GM21447 (cell line): Measurements from ENCODE around the gene ISM1.

Source experiments
- ATAC-seq: cut with Tn5 transposase; IDR thresholded peaks from one replicate; pipeline ENCODE4 v1.9.1; 2021; ENCODE audit not compliant: unreplicated experiment

Gene ISM1

DNA sequence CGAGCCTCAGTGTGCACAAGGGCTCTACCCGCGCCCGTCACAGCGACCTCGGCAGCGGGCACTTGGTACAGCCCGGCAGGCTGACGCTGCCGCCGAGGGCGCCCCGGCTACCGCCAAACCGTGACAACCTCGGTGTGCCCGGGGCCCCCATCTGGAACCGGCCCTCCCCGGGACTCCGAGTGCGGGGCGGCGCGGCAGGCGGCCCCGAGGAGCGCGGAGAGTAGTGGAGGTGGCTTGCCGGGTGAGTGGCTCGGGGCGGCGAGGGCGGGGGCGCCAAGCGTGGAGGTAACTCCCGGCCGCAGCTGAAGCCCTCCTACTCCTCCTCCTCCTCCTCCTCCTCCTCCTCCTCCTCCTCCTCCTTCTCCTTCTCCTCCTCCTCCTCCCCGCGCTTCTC lies at the start of gene ISM1:
Gene ISM1 (plus strand): TSS at position 371 of the 394 bp plus-strand sequence. CDS start 503 bp downstream, outside the sequence.
- no peak for ATAC-seq

DNA sequence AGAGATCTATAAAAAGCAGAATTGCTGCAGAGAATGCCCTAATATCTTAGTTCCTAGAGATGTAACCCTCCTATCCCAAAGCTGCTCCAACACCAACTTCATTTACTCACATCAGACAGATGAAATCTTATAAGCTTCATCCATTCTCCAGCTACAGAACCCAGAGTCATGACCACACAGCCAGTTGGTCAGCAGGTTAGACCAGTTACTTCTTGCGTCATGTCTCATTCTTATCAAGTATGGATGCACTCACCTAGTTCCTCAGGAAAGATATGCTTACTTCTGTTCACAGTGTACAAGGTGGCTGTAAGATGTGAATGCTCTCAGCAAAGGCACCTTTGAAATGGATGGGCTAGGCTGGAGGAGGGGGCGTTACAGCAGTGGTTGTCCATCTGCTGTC lies 47.9 kb upstream of the ISM1 start:
- no peak for ATAC-seq

DNA sequence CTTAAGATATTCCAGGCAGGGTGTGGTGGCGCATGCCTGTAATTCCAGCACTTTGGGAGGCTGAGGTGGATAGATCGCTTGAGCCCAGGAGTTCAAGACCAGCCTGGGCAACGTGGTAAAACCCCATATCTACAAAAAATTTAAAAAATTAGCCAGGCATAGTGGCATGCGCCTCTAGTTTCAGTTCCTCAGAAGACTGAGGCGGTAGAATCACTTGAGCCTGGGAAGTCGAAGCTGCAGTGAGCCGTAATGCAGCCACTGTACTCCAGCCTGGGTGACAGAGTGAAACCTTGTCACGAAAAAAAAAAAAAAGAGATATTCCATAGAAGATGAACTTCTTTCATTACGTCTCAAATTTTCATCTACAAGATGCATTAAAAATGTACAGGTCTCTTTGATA lies 46.7 kb upstream of the ISM1 start:
- no peak for ATAC-seq

DNA sequence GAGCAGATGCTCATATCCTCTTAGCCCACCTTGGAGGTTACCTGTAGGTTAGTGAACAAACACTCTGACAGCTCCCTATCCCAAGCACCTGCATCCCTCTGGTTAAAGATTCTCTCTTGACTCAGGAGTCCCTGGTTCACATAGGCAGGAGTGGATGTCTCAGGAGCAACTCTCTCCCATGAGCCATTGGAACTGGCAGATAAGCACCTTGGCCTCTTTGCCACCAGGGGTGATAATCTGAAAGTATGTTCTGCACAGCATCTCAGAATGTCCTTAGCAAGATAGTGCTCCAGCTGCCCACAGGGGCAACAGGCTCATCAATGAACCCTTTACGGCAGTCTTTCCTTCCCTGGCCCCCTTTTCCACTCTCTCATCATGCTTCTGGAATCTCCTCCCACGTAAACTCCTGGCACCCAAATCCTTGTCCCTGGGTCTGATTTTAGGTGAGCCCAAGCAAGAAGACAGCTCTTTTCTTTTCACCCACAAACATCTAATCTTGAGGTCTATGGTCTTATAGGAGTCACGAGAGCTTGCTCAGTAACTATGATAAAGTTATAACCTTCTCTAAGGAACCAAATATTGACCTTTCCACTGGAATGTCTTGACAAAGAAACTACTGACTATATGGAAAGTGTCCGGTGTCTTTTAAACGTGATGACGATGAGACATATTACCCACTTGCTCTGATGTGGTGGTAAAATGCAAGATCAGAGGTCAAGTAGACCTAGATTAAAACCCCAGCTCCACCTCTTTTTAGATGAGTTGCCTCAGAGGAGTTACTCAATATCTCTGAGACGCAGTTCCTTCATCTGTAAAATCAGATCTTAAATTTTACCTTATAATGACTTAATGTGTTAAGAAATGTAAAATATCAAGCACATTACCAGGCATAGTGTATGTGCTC lies 39.8 kb upstream of the ISM1 start:
- no peak for ATAC-seq

DNA sequence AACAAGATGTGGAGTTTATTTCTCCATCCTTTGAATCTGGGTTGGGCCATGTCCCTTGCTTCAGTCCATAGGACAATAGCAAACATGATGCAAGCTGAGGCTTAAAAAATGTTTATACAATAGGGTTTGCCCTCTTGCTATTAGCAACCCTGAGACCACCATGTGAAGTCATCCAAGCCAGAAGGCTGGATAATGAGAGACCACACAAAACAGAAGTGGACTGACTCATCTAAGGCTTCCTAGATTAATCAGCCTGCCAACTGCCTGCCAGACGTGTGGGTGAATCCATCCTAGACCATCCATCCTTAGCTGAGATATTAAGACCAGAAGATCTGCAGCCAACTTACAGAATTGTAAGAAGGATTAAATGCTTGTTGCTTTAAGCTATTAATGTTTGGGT lies 38.1 kb upstream of the ISM1 start:
- ATAC-seq: no peak

DNA sequence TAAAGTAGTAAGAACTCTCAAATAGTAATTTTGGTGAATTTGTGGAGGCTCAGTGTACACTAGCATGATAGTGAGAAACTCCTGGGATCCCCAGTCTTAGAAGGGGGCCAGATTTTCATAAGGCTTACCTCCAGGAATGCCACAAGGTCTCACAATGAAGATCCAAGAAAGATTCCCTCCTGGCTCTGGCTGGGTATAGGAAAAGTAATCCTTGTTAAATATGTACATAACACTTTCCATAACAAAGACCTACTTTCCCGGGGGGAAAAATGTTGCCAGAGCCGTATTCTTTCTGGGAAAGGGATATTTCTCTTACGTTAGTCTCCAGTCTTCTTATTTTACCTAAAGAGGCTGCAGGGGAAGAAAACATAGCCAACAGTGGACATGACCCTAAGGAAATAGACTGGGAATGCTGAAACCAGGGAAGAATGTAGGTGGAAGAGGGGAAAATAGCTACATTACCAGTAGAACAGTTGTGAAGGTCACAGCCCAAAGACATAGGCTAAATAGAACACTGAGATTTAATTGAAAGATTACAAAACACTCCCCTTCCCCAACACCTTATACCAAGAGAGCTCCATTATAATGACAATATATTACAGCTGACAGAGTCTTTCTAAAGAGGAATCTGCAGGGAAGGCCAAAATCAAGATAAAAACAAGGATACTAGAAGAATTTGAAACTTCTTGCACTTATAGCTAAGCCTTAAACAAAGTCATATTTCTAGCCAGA lies 34.9 kb upstream of the ISM1 start:
- no peak for ATAC-seq

DNA sequence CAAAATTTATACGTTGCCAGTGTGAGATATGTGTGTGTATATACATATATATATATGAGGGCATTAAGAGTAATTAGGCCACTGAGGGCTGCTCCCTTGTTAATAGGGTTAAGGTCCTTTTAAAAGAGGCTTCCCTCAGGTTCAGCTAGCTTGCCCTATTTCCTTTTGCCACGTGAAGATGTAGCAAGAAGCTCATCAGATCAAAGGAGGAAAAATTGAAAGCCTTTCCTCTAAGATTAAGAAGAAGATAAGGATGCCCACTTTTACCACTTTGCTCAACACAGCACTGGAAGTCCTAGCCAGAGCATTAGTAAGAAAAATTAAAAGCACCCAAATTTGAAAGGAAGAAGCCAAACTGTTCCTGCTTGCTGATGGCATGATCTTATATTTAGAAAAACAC lies 33.2 kb upstream of the ISM1 start:
- ATAC-seq: no peak

DNA sequence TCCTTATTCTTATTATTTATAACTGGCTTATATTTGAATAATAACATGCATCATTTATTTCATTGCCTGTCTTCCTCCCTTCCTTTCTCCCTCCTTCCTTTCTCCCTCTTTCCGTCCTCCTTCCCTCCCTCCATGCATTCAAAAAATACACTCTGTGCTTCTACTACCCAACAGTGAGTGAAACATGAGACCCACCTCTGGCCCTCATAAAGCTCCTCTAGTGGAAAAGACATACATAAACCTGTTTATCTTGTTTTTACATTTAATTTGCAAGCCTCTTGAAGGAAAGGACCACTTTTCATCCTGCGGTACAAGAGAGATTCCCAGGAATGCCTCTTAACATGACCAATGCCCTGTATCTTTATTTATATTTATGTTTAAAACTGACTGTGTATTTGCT lies 21.8 kb upstream of the ISM1 start:
- no peak for ATAC-seq

DNA sequence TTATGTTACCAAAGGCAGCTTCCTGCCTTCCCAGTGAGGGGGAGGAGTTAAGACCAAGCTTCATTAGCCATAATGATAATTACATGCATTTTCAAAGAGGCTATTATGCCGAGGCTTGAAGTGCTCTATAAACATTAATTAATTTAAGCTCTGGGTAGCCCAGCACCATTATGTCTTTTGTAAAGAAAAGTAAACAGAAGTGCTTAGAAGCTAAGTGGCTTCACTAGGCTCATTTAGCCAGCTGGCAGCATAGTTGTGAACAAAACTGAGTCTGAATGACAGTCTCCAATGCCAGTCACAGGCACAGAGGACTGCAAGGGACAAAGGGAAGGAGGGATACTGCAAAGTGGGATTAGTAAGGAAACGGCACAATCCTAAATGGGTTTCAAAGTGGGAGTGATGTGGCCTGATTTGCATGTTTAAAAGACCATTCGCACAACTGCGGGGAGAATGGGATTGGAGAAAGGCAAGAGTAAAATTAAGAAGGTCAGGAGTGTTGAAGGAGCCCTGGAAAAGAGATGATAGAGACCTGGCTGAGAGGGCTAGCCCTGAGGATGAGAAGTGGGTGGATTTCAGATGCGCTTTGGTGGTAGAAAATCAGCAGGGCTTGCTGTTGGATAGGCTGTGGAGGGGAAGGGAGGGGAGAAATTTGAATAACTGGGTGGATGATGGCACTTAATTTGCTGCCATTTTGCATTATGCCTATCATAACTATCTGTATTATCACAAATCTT lies 20.1 kb upstream of the ISM1 start:
- ATAC-seq: no peak

DNA sequence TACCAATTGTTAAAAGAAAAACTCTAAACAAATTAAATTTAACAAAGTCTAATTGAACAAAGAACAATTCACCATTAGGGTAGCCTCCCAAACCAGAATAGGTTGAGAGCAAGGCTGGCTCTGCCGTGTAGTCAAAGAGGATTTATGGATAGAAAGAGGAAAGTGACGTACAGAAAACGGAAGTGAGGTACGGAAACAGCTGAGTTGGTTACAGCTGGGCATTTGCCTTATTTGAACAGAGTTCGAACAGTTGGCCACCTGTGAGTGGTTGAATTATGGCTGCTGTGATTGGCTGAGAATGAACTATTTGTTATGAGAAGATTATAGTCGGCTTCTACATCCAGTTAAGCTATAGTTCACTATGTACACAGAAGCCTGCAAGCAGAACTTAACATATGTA lies 18.5 kb upstream of the ISM1 start:
- ATAC-seq: no peak

DNA sequence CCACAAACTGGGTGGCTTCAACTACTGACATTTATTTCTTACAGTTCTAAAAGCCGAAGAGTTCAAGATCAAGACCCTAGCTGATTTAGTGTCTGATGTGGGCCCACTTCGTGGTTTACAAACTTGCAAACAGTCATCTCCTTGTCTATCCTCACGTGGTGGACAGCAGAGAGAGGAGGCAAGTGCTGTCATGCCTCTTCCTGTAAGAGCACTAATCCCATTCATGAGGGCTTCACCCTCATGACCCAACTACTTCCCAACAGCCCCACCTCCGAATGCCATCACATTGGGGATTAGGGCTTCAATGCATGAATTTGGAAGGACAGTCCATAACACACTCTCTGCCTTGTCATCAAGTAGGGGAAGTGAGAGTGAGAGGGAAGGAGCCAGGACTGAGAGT lies 15.6 kb upstream of the ISM1 start:
- ATAC-seq: no peak

DNA sequence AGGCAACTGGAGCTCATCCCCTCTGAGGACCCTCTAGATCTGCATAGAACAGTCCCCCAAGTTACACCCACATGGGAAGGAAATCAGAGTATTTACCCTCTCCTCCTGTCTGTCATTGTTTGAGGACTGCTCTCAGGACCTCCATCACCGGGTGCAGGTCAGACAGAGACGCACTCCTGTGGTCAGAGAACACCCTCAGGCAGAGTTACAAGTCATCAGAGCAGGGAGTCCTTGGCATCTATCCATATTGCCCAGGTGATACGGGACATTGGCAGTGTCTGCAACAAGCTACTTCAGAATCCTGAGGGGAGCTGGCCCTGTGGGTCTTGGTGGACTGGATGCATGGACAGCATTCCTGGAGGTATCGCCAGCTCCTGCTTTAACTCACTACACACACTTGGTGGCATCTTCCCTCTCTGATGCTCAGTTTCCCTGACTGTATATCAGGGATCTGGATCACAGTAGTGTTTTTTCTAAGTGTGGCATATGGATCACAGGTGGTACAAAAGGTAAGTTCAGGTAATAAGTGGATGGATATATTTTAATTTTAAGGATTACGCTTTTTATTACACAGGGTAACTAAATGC lies 15.1 kb upstream of the ISM1 start:
- ATAC-seq: no peak

DNA sequence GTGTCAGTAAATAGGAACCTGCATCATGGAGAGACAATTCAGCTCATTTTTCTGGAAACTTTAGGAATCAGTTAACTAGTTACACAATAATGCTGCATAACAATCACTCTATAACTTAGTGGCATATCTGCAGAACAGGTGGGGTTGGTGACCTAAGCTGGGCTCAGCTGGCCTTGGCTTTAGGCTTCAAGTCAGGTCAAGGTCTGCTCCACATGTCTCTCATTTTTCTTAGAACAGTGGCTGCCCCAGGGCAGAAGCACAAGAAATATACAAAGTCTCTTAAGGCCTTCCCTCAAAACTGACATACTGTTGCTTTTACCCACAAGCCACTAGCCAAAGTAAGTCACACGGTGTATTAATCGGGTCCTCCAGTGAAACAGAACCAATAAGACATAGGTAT lies 14.1 kb upstream of the ISM1 start:
- ATAC-seq: no peak

DNA sequence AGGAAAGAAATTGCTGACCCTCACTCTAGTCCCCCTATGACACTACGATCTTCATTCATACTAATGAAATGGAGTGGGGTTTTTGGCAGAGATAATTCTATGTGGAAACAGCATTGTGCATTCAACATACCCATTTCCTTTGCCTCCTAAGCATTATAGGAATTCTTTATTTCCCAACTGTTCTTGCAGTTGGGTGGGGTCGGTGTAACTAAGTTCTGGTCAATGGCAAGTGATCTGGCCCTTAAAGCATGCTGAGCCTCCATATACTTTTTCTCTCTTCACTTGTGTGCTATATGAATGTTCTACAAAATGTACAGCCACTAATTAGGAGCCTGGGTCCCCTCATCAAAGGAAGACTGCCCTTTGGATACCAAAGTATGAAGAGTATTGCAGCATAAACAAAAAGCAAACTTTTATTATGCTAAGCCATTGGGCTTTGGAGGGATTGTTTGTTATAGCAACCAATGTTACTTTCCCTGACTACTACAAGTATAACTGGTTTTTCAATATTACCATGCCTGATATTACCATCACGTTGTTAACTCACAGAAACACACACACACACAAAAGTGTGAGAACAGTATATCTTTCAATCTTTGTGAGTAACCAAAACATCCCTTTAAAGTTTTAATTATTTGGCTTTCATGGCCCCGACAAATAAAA lies 9.0 kb upstream of the ISM1 start:
- no peak for ATAC-seq

DNA sequence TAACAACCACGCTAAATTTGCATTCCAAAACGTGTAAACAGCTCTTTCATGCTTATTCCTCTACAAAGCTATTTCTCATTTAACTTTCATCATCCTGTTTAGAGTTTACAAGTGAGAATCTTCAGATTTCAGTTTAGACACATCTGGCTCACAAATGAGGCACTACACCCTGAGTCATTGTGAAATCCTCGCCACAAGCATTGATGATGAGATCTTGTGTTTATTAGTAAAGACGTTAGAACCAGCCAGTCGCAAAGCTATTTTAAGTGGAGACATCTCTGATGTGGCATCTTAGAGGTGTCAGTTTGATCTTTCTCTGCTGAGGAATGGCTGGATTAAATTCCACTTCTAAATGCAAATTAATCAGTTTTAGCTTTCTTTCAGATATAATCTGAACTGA lies 8.3 kb upstream of the ISM1 start:
- ATAC-seq: no peak

DNA sequence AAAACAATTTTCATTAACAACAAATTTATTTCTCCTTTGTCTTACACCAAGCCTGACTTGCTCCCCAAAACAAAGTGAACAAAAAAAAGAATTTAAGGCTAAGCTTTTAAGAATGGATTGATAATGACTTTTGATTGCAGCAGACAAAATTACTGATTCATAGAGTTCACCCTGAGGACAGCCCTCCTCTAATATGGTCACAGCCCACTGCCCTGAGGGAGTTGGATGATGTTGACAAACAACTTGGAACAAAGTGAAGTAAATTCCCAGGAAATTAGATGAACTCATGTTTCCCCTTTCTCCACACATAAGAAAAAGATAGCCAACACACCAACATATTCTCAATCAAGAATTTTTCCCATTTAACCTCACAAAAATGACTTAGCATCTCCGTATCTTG lies 7.7 kb upstream of the ISM1 start:
- ATAC-seq: no peak

DNA sequence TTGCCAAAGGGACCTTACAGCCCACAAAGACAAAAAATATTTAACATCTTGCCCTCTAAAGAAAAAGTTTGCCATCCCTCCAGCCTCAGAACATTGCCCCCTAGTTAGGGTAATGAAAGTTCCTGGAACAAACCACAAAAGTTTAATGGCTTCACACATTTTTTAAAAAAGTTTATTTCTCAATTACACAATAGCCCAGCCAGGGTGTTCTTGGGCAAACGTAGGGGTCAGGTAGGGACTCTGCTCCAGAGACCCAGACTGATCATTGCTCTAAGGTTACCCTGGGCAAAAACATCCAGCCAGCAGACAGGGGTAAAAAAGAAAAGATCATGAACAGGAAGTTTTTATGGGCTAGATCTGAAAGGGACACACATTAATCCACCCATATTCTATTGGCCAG lies 4.5 kb upstream of the ISM1 start:
- no peak for ATAC-seq

DNA sequence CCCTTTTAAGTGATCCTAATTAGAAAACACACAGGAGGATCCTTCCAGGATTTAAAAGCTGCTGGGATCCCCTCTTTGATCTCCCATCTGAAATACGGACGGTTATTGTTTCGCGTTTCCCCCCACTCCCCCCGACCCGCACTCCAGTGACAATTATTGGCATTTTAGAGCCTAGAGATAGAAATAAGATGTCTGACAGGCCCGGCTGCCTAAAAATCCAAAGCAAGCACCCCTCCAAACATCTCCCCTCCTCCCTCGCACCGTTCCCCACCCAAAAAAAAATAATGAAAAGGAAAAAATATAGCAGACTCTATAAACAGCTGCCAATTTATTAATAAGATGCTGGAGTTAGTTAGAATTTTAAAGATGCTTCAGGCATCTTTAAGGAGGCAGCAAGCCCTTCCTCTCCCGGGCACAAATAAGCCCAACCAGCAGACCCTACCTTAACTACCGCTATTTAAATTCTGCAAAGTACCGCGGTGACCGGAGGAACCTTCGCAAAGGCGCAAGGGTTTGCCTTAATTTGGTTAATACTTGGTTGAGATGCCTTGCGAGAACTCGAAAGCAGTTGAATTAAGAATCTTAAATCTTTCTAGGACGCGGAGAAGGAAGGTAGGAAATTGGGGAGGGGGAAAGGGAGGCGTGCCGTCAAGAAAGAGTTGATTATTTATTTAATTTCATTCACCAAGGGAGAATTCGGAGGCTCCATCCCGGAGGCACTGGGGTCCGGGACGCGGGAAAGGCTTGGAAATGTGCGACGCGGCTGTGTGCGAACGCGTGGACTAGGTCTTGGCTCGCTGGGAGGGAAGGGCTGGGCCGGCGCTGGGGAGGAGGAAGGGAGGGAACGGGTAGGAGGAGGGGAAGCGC lies 1.5 kb upstream of the ISM1 start:
- ATAC-seq: no peak

DNA sequence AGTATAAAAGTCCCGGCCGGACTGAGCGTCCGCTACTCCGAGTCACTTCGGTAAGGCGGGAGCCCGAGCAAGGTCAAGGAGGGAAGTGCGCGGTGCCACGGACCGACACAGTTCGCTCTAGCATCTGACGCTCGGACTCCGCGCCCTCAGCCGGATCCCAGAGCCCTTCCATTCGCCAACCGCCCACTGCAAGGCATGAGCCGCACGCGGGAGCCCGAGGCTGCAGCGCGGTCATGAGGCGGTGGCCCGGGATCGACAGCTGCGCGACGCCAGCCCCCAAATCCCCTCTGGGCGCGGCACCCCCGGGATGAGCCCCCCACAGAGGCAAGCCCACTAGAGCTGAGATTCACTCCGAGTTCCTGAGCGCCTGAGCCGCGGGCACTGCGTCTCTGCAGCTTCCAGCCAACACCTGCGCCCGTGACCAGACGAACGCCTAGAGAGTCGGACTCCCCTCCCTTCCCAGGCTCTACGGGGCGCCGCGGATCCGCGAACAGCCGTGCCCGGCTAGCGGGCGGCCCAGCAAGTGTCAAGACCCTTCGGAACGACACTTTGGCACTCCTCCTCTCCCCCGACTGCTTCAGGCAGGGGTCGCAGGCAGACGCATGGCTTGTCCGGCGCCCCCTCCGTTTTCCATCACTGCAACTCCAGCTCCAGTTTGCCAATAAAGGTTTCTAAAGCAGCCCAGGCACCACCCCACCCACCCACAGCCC lies 725 bp upstream of the ISM1 start:
- ATAC-seq: no peak
